Activated CD4-positive, alpha-beta T cell treated with anti-CD3 and anti-CD28 coated beads, Interleukin-2, amount 50 U/mL, for 16 hours (primary cell): ENCODE results near the gene SATL1.
"Not testable (repeated sequence)": the region's sequence is repeated elsewhere in the genome, so short reads cannot be mapped to it uniquely, and the experiment has no call there.

ENCODE experiments used
- DNase-seq: peaks from one replicate; pipeline ENCODE4 v3.0.0-alpha.2; 2020

SATL1 gene, protein sequence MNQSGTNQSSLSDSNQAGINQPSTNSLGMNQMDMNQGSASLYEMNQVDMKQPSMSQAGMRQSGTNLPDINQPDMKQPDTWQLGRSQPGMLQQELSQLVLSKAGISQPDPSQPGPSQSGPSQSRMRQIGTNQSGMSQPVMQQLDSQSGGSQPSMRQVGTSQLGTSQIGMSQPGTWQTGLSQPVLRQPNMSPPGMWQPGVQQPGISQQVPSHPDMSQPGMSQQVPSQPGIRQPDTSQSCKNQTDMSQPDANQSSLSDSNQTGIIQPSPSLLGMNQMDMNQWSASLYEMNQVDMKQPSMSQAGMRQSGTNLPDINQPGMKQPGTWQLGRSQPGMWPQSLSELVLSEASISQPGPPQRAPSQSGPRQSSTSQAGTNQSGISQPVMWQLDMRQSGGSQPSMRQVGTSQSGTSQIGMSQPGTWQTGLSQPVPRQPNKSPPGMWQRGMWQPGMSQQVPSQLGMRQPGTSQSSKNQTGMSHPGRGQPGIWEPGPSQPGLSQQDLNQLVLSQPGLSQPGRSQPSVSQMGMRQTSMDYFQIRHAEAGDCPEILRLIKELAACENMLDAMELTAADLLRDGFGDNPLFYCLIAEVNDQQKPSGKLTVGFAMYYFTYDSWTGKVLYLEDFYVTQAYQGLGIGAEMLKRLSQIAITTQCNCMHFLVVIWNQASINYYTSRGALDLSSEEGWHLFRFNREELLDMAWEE

GRCh38 chrX:85243761-85244449 is at the start of gene SATL1, which contains the start of gene ZNF711:
Gene SATL1 (minus strand): TSS chrX:85243779. CDS start chrX:85108968, 134,811 bp downstream.
Gene ZNF711 (plus strand): TSS chrX:85243991. CDS start chrX:85247573, 3,582 bp downstream.
- no peak for DNase-seq

- no peak for DNase-seq
Measured at GRCh38 chrX:85288992-85289723, 45.6 kb upstream of the SATL1 start.

- not testable (repeated sequence) for DNase-seq
Measured at GRCh38 chrX:85285286-85285685, 41.7 kb upstream of the SATL1 start.

GRCh38 chrX:85244450-85245211 is 1.1 kb upstream of the SATL1 start:
- DNase-seq = no peak

DNA sequence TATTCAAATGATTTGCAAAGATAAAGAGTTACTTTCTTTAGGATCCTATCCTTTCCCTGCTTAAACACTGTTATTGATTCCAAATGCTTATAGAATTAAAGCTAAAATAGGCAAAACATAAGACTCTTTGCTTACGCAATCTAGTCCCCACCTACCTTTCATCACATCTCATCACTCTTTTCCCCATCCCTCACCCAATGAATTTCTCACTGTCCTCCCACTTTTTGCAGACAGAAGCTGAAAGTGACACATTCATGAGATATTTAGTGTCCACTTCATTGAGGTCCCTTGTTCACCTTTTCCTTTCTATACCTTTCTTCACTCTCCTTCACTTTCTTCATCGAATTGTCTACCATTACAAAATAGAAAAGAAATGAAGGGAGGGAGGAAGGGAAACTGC is 424 bp downstream of the SATL1 start:
- no peak for DNase-seq

GRCh38 chrX:85223359-85223758 is 20.2 kb downstream of the SATL1 start:
- no peak for DNase-seq

- no peak for DNase-seq
Measured at GRCh38 chrX:85221361-85221760, 22.2 kb downstream of the SATL1 start.

DNA sequence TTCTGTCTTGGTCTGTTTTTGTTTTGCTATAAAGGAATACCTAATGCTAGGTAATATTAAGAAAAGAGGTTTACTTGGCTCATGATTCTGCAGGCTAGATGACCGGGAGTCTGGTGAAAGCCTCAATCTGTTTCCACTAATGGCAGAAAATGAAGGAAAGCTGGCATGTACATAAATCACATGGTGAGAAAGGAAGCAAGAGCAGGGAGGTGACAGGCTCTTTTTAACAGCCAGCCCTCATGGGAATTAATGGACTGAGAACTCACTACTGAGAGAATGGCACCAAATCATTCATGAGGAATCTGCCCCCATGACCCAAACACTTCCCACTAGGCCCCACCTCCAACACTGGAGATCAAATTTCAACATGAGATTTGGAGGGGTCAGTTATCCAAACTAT is 27.6 kb downstream of the SATL1 start:
- DNase-seq = no peak

- no peak for DNase-seq
Measured at GRCh38 chrX:85213792-85214530, 29.6 kb downstream of the SATL1 start.

GRCh38 chrX:85203461-85203970 is 40.1 kb downstream of the SATL1 start:
- DNase-seq = no peak

DNA sequence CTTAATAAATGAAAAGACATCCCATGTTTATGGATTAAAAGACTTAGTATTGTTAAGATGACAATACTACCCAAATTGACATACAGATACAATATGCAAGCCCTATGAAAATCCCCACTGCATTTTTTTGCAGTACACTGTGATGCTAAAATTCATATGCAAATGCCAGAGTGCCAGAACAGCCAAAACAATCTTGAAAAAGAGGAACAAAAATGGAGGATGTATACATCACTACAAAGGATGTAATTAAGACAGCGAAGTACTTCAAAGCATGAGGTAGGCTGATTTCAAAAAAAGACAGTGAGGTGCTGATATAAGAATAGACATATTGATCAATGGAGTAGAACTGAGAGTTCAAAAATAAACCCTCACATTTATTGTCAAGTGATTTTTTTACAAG is 47.3 kb downstream of the SATL1 start:
- DNase-seq = no peak

DNA sequence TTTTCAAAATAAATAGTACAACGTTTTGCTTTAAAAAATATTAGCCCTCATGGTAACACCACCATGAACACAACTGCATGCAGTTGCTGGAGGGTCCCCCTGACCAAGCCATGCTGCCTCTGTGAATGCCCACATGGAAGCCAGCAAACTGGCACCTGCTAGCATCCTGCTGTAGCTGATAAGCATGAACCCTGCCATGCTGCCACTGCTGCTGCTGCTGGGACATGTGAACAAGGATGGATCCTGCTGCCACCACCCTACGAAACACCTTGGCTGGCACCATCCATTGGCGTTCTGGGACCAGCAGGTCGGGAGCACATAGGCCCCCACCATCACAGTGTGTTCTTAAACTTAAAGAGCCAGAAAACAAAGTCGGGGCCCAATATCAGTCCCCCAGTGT is 83.9 kb downstream of the SATL1 start:
- DNase-seq = no peak

DNA sequence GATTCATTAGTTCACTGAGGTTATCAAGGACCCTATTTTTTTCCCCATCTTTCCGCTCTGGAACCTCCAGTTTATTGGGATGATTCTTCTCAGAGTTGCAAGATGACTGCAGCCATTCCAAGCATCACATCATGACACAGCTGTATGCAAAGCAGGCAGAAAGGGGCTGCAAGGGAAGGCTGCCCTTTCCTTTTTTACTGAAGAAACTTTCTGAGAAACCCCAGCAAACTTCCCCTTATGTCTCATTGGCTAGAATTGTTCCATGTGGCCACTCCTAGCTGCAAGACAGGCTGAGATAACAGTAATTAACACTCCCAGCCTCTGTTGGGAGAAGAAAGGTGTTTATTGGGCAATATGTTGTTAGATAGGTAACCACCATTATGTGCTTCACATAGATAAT is 102.6 kb downstream of the SATL1 start:
- no peak for DNase-seq

GRCh38 chrX:85139422-85139821 is 104.2 kb downstream of the SATL1 start:
- DNase-seq = no peak

DNA sequence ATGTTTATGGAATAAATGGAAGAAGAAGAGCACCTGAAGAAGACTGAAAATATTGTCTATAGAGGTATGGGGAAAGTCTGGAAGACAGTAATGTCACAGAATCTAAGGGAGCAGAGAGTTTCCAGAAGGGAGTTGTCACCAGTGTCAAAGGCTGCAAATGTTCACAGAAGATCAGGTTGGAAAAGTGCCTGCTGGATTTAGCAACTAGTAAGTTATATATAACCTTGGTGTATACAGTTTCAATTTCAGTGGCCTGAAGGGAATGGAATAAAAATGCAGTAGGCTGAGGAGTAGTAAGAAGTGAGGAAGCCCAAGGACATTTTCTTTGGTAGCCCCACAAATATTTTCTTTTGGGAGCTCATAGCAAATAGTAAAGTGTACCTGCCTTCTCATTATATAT is 107.2 kb downstream of the SATL1 start:
- DNase-seq = no peak

DNA sequence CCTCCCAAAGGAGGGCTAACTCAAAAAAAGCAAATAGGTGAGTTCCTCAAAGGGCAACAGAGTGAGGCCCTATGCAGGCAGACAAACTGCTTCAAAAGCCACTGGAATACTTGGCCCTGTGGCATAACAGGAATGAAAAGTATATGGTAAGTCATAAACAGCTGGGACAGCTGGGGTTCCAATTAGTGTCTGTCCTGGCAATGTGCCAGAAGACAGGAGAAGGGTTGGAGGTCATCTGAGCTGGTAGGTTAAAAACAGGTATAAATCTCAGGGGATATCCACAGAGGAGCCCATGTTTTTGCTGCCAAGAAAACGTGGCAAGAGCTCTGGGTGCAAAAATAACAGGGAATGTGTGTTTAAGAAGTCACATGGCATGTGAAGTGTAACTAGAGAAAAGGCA is 128.3 kb downstream of the SATL1 start:
- DNase-seq = no peak

DNA sequence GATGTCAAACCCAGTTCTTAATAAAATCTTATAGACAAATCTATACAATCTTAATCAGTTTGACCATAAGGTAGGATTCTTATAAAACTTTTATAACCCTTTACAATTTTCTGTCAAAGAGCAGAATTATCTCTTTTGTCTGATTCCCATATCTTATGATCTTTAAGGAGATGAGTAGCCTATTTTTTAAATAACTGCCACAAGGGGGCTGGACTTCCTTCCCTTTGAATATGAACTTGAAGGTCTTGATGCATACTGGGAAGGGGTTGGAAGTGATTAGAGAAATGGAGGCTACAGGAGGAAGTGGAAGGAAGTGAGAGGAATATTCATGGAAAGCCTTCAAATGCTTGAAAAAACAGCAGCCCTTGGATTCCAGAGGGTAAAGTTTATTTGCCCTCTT is 128.8 kb downstream of the SATL1 start:
- no peak for DNase-seq

GRCh38 chrX:85114171-85114570 is 129.4 kb downstream of the SATL1 start:
- no peak for DNase-seq

DNA sequence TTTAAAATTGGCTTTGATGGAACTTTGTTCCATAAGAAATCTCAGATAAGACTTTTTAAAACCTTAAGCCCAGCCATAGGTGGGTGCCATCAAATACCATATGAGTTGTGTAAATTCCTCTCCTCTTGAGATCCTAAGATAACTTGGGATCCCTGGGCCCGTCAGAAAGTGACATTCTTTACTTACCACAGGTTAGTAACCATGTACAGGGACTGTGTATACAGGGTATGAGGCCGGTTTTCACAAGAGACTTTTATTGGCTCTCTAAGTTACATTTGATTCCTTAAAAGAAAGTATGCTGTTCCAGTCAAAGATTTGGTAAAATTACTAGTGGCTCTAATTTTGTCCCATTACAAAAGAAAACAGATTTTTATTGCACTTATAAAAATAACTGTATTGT is 129.8 kb downstream of the SATL1 start:
- no peak for DNase-seq

DNA sequence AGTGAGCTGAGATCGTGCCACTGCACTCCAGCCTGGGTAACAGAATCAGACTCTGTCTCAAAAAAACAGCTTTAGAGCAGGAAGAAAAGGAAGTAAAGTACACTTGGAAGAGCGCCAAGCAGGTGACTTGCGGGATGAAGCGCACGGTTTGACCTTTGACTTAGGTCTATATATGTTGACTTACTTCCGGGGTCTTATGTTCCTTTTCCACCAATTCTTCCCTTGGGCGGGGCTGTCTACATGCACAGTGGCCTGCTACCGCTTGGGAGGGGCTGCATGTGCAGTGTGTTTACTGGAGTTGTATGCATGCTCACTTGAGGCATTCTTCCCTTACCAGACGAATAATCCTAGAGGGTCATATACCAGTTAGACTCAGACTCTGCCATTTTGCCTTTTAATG is 131.3 kb downstream of the SATL1 start:
- no peak for DNase-seq

- peak; percentile 7 for DNase-seq
Measured at GRCh38 chrX:85111347-85111746, 132.2 kb downstream of the SATL1 start.
